ENCODE data around the gene YWHAG.
A peak's percentile ranks its signal among the peaks of the same experiment; 100 is the strongest.
"Not testable (repeated sequence)": the region's sequence is repeated elsewhere in the genome, so short reads cannot be mapped to it uniquely, and the experiment has no call there.

YWHAG gene

GRCh38 chr7:76325811-76326210, 33.0 kb downstream of the YWHAG start:
- no peak for DNase-seq (ENCODE audit: low read depth in 4 of 4, low spot score in 1 of 4)

GRCh38 chr7:76325092-76325491, 33.7 kb downstream of the YWHAG start:
- DNase-seq (ENCODE audit: low read depth in 4 of 4, low spot score in 1 of 4): no peak

GRCh38 chr7:76318488-76319353, 40.1 kb downstream of the YWHAG start:
- peak in 2 of 4 experiments; percentile 23 to 62 for DNase-seq (ENCODE audit: low read depth in 4 of 4, low spot score in 1 of 4)

- DNase-seq (ENCODE audit: low read depth in 4 of 4, low spot score in 1 of 4): peak; percentile 77 to 95 (median 86)
Observed at GRCh38 chr7:76317782-76318487, 40.9 kb downstream of the YWHAG start.

- no peak for DNase-seq (ENCODE audit: low read depth in 4 of 4, low spot score in 1 of 4)
Observed at GRCh38 chr7:76316984-76317781, 41.6 kb downstream of the YWHAG start.

GRCh38 chr7:76315364-76315763, 43.4 kb downstream of the YWHAG start:
- no peak for DNase-seq (ENCODE audit: low read depth in 4 of 4, low spot score in 1 of 4)

- not testable (repeated sequence) for DNase-seq (ENCODE audit: low read depth in 4 of 4, low spot score in 1 of 4)
Observed at GRCh38 chr7:76314740-76315139, 44.1 kb downstream of the YWHAG start.

- DNase-seq (ENCODE audit: low read depth in 4 of 4, low spot score in 1 of 4): peak; percentile 93 to 97 (median 95)
Observed at GRCh38 chr7:76314042-76314721, 44.6 kb downstream of the YWHAG start.

GRCh38 chr7:76311838-76312237, 47.0 kb downstream of the YWHAG start:
- not testable (repeated sequence) for DNase-seq (ENCODE audit: low read depth in 4 of 4, low spot score in 1 of 4)

GRCh38 chr7:76310102-76310957, 48.5 kb downstream of the YWHAG start:
- no peak for DNase-seq (ENCODE audit: low read depth in 4 of 4, low spot score in 1 of 4)

- not testable (repeated sequence) for DNase-seq (ENCODE audit: low read depth in 4 of 4, low spot score in 1 of 4)
Observed at GRCh38 chr7:76309341-76310101, 49.3 kb downstream of the YWHAG start.

GRCh38 chr7:76308874-76309273, 49.9 kb downstream of the YWHAG start:
- DNase-seq (ENCODE audit: low read depth in 4 of 4, low spot score in 1 of 4): not testable (repeated sequence)

GRCh38 chr7:76304888-76305375, 53.9 kb downstream of the YWHAG start:
- no peak for DNase-seq (ENCODE audit: low read depth in 4 of 4, low spot score in 1 of 4)

- peak in 3 of 4 experiments; percentile 57 to 62 (median 58) for DNase-seq (ENCODE audit: low read depth in 4 of 4, low spot score in 1 of 4)
Observed at GRCh38 chr7:76303202-76304147, 55.3 kb downstream of the YWHAG start.

GRCh38 chr7:76302347-76303201, 56.2 kb downstream of the YWHAG start, which contains the start of gene HSPB1:
HSPB1 (plus strand) TSS chr7:76302673; CDS start chr7:76302713, 40 bp downstream.
- DNase-seq (ENCODE audit: low read depth in 4 of 4, low spot score in 1 of 4): peak in 1 of 4 experiments; percentile 14

- DNase-seq (ENCODE audit: low read depth in 4 of 4, low spot score in 1 of 4): no peak
Observed at GRCh38 chr7:76301000-76301399, 57.8 kb downstream of the YWHAG start.
